PC-9 (cell line): ENCODE measurements around the gene AGAP1.

Source experiments
- EZH2 ChIP-seq: fragments of 200-600 bp; sonication (generic); IDR thresholded peaks from 2 replicates; pipeline ENCODE4 v1.8.0; 2017; ENCODE audit warnings: antibody characterized with exemption, low read depth
- TF ChIP-seq, protein P1 (sequence below): fragments of 200-600 bp; sonication (generic); conservative IDR thresholded peaks from 2 replicates; pipeline ENCODE4 v1.6.1; 2017; ENCODE audit warnings: mixed run types, antibody characterized with exemption, mild to moderate bottlenecking, moderate library complexity

DNA sequence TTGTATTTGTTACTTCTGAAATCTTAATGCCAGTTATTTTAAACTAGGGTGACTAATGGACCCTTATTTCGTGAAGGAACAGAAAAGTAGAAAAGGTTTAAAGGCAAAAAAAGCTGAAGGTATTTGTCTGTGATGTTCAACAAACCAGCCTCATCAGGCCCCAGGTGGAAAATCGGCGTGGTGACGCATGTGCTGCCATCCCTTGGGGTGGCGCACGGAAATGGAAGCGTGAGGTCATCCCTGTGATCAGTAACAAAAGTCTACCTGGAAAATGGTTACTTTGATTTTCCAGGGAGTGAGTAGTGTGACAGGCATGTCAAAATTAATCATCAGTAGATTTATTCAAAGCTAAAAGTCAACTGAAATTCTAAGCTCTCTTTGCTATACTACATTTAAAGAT lies 361.2 kb downstream of the AGAP1 start:
- TF ChIP-seq, protein P1, sequence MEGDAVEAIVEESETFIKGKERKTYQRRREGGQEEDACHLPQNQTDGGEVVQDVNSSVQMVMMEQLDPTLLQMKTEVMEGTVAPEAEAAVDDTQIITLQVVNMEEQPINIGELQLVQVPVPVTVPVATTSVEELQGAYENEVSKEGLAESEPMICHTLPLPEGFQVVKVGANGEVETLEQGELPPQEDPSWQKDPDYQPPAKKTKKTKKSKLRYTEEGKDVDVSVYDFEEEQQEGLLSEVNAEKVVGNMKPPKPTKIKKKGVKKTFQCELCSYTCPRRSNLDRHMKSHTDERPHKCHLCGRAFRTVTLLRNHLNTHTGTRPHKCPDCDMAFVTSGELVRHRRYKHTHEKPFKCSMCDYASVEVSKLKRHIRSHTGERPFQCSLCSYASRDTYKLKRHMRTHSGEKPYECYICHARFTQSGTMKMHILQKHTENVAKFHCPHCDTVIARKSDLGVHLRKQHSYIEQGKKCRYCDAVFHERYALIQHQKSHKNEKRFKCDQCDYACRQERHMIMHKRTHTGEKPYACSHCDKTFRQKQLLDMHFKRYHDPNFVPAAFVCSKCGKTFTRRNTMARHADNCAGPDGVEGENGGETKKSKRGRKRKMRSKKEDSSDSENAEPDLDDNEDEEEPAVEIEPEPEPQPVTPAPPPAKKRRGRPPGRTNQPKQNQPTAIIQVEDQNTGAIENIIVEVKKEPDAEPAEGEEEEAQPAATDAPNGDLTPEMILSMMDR, result no peak
- no peak for TF ChIP-seq EZH2
